TTC549 (cell line): ENCODE data around the gene OOSP3.
"Not testable (repeated sequence)": the region's sequence is repeated elsewhere in the genome, so short reads cannot be mapped to it uniquely, and the experiment has no call there.

ENCODE experiments used
- FAIRE-seq: peaks from 2 replicates; lab custom pipeline; 2012; peaks lifted over from hg19 to GRCh38; lab: Jason Lieb, UNC

Gene OOSP3, protein sequence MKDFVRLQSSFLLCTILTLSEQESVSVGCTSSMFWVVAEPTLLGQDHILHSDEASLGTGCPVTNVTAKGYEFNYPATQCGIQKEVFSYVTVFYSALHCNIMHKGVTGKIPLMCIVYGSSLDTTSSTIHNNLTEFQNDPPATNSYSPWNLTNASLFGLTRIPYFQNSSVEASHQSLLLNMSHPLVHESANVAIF

DNA sequence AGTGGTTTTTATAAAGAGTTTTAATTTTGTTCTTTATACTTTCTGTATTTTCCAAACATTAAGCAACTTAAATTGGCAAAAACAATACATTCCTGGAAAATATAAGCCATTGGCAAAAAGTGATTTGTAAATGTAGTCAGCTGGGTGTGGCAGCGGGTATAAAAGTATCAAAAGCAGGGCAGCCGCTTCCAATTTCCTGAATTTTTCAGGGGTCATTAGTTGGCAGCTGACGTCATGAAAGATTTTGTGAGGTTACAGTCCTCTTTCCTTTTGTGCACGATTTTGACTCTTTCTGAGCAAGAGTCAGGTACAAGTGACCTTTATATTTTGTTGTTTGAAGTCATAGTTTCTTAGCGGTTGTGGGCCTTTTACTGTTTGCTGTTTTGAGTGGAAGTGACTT lies at the start of gene OOSP3:
Gene OOSP3 (plus strand): TSS at position 208 of the 400 bp plus-strand sequence. CDS start 27 bp downstream, at position 235.
- FAIRE-seq = no peak

DNA sequence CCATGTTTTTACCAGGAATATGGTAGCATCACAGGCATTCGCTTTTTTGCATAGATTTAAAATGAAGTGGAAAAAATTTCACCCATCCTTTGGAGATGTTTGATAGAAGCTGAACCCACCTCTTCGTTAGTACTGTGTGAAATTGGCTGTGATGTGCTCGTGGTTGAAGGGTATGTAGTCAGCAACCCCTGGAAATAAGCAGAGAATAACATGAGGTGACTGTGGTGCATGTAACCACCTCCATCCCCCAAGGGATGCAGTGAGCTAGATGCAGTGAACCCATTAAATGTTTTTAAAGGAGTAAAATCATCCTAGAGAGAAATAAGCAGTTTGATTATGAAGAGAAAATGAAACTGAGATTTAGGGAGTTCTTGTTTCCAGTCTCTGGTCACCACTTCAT lies 49.2 kb upstream of the OOSP3 start:
- FAIRE-seq = no peak

DNA sequence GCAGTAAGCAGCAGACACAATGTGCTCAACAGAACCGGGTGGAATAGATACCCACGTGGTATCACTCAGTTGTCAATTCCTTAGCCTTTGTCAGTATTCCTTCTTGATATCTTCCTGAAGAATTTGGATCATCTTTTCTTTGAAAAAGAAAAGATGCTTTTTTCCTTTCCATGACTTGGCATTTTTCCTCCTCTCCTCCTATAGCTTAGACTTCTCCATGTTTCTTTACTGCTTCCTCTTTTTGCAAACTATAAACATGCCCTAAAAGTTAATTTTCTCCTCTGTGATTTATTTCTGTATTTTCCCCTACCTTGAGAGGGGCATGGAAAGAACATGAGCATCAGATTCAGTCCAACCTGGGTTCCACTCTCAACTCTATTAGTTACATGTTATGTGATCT lies 45.0 kb upstream of the OOSP3 start:
- FAIRE-seq = no peak

DNA sequence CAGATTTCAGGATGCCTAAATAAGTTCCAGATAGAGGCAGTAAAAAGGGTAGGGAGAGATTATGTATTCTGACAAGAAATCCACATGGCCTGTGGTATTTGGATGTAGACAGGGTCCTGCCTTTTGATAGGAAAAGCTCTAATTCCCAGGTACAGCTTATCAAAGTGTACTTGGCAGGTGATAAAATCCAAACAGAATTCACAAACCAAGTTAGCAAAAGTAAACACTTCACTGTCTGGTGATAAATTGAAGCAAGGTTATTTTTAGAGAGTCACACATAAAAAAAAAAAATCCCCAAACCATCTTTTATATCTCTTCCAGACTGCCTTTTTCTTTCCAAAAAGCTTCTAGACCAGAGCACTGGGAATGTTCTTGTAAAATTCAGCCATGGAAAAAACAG lies 39.0 kb upstream of the OOSP3 start:
- FAIRE-seq = no peak

DNA sequence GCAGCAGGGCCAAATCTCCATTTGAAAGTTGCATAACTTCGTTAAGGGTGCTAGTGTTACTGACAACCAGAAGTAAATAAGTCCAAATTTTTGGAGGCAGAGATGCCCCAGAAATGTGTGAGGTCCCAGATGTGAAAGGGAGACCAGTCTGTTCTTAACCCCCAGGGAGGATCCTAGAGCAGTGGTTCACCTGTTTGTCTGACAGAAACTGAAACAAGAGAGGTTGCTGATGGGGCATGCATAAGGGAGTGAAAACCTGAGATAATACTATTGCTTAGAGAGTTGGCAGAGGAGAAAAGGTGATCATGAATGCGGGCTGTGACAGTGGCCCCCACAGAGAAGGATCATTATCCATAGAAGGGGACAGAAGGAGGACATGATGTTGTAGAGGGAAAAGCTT lies 37.1 kb upstream of the OOSP3 start:
- FAIRE-seq = no peak

DNA sequence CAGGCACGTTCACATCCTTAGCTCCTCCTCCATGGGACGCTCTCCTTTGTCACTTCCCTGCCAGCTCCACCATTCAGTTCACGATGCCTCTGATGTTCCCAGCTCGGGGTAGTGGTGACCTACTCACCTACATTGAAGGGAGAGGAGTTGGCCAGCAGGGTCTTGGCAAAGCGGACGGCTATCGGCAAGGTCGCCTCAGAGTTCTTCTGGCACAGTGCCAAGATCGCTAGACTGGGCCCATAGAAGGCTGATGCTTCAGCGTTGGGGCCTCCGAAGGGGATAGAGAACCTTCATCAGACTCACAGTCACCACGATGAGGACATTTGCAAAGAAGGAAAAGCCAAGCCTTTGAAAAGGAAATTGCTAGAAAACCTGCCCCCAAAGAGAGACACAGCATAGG lies 36.3 kb upstream of the OOSP3 start:
- FAIRE-seq = no peak

DNA sequence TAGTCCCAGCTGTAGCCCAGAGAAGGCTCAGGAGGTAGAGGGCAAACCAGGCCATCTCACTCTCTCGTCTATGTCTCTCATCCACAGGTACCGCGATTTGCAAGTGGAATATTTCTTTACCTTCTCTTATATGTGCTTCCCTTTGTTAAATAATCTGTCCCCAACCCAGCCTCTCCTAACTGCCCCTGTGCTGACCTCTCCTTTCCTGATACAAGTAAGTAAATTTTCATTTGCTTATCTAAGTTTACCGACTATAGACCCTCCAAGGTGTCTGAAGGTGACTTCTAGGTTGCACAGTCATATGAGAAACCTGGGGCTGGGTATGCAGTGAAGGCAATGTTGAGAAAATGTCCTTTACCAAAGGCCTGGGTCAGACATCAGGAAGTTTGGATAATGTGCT lies 33.2 kb upstream of the OOSP3 start, which contains the start of gene CBLIF:
Gene CBLIF (minus strand): TSS at position 101 of the 400 bp plus-strand sequence. CDS start 46 bp downstream, at position 55.
- FAIRE-seq = no peak

DNA sequence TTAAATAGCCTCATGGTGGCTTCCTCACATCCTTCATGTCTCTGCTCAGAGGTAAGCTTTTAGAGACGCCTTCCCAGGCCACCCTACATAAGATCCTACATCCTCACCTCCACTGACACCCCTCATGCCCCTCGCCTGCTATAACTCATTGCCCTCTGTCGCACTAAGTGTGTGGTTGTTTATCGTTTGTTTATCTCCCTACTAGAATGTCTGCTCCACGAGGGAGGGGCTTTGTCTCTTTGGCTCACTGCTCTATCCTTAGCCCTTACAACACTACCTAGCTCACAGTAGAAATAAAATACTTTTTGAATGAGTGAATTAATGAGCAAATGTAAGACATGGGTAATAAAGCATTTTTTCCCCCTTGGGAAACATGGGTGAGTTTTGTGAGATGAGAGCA lies 32.0 kb upstream of the OOSP3 start:
- no peak for FAIRE-seq

DNA sequence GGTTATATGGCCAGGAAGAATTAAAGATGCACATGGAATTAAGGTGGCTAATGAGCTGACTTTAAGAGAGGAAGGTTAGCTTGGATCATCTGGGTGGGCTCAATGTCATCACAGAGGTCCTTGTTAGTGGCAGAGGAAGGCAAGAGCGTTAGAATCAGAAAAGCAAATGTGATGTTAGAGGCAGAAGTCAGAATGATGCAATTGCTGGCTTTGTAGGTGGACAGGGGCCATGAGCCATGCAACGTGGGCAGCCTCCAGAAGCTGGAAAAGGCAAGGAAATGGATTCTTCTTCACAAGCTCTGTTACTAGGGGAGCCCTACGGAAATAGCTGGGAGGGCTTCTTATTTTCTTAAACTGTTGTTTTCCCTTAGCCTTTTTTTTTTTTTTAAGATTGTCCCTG lies 31.0 kb upstream of the OOSP3 start:
- no peak for FAIRE-seq

DNA sequence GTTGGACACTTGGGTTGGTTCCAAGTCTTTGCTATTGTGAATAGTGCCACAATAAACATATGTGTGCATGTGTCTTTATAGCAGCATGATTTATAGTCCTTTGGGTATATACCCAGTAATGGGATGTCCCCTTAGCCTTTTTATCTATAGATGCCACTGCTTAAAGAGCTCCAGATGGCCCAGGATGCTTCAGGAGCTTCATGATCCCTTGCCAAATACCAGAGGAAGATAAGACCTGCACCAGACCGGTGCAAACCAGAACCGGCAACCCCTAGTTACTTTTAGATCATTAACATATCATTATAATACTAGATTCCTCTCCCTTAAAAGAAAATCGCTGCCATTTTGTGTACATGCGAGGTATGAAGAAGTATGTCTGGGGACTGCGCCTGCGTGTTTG lies 30.1 kb upstream of the OOSP3 start:
- FAIRE-seq = not testable (repeated sequence)

DNA sequence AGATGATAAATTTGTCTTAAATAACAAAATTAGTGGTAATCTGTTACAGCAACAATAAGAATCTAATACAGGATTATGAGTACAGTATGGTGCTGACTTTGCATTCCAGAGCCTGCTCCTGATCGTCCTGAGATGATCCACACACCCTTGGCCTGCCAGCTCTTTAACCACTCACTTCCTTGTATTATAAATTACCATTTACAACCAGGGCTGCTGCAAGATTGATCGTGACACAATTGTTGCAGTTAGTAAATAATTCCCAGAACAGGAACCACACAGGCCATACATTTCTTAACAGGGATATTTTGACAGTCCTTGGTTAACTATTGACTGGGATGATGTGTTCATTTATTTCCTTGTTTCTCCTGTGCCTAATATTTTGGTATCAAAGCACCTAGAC lies 29.5 kb upstream of the OOSP3 start:
- no peak for FAIRE-seq

DNA sequence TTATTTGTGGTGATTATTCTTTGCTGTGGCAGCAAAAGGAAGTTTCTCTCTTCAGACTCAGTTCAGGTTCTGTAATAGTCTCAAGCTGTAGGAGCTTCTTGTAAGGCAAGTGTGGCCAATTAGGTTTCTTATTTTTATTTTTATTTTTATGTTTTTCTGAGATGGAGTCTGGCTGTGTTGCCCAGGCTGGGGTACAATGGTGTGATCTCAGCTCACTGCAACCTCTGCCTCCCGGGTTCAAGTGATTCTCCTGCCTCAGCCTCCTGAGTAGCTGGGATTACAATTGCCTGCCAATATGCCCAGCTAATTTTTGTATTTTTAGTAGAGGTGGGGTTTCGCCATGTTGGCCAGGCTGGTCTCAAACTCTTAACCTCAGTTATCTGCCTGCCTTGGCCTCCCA lies 29.0 kb upstream of the OOSP3 start:
- not testable (repeated sequence) for FAIRE-seq

DNA sequence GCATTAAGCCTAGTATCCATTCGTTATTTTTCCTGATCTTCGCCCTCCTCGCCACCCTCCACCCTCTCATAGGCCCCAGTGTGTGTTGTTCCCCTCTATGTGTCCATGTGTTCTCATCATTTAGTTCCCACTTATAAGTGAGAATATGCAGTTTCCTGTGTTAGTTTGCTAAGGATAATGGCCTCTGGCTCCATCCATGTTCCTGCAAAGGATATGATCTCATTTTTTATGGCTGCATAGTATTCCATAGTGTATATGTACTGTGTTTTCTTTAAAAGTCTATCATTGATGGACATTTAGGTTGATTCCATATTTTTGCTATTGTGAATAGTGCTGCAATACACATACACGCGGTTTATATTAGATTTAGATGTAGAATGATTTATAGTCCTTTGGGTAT lies 27.2 kb upstream of the OOSP3 start:
- FAIRE-seq = not testable (repeated sequence)

DNA sequence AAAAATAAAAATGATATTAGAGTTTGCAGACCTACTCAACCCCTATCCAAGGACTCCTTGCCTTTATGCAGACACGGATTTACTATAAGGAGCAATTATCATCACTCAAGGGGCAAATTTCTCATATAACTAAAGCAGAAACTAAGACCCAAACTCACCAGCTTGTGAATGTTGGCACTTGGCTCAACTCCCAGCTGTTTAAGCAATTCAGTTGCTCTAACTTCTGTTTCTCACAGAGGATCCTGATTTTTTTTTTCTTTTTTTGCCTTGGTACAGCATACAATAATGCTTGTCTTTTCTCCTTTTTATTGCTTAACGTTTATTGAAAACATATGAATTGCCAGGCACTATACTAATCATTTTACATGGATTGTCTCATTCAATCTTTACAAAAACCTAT lies 23.7 kb upstream of the OOSP3 start:
- FAIRE-seq = no peak

DNA sequence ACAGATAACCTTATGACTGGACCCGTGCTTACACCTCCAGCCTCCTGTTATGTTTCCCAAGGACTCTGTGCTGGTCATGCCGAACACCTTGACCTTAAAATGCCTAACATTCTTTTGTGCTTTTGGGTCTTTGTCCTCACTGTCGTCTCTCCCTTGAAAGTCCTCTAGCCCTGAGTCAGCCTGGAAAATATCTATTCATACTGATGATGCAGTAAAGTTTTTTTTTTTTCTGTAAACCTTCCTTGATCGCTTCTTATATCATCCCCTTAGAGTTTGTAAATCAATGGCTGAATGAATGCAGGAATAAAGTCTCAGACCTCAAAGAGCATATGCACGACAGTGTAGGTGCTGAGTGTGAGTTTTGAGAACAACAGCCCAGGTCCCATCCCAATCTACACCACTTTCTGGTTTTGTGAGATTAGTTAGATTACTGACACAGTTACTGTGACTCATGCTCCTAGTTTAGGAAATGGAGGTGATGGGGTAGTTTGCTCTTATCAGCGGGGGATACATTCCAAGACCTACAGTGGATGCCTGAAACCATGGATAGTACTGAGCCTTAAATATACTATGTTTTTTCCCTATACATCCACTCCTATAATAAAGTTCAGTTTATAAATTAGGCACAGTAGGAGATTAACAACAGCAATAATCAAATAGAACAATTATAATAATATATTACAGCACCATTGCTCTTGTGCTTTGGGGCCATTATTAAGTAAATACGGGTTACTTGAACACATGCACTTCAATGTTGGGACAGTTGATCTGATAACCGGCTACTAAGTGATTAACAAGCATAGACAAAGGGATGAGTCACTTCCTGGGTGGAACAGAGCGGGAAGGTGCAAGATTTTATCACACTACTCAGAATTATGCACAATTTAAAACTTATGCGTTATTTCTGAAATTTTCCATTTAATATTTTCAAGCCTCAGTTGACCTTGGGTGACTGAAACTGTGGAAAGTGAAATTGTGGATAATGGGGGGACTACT lies 20.8 kb upstream of the OOSP3 start:
- FAIRE-seq = no peak

DNA sequence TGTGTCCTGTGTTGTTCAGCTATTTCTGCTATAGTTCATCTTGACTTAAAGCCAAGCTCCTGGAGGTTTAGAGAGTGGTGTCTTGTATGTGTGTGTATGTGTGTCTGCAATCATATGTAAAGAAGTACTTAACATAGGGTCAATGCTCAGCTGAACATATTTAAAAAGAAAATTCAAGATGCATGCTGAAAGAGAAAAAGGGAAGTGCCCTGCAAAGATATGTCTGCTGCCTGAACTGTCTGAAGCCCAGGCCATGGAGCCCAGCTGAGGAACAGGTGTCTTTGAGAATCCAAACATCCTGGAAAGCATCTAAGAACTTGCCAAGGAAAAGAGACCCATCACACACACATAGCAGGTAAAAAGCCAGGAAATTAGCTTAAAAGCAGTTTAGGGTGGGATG lies 18.9 kb upstream of the OOSP3 start:
- no peak for FAIRE-seq

DNA sequence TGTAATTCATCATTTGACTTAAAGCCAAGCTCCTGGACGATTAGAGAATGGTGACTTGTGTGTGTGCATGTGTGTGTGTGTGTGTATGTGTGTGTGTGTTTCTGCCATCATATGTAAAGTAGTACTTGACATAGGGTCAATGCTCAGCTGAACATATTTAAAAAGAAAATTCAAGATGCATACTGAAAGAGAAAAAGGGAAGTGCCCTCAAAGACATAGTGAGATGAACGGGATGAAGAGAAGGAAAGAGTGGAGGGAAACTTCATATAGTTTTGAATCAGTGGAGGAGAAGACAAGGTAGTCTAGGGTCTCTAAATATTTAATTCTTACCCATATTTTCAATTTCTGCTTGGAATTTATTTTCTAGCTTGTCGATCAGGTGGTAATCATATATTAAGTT lies 16.3 kb upstream of the OOSP3 start:
- no peak for FAIRE-seq

DNA sequence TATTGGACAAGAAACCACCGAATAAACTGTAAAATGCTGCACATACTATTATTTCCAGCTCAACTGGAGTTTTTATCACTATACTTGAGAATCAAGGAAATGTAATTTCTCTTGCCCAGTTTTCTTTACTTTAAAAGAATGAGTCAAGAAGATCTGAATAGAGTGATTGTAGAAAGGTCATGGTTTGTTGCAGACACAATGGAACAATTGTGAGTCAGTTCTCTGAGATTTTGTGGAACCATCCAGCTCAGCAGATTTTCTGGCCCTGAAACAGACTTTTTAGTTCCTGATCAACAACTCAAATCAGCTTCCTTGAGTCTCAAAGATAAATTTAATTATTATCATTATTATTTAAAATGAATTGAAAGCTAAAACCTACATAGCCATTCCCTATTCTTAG lies 13.6 kb upstream of the OOSP3 start:
- FAIRE-seq = no peak

DNA sequence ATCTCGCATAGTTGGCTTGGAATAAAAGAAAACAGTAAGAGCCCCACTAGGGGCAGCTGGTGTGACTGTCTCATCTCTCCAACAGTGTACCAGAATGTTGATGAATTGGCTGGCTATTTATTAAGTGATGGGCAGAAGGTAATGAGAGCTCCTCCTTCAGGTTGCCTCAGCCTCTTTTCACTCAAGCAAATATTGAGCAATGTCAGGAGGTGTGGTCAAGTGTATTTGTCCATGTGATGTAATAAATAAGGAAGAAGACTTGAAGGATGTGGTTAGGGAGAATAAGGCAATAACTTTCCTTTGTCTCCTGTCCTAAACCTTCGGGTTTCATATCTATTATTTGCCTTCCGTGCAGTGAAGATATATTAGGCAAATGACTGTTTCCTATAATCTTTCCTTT lies 12.2 kb upstream of the OOSP3 start, which contains the start of gene TCN1:
Gene TCN1 (minus strand): TSS at position 91 of the 400 bp plus-strand sequence. CDS start 17 bp downstream, at position 74.
- FAIRE-seq = no peak

DNA sequence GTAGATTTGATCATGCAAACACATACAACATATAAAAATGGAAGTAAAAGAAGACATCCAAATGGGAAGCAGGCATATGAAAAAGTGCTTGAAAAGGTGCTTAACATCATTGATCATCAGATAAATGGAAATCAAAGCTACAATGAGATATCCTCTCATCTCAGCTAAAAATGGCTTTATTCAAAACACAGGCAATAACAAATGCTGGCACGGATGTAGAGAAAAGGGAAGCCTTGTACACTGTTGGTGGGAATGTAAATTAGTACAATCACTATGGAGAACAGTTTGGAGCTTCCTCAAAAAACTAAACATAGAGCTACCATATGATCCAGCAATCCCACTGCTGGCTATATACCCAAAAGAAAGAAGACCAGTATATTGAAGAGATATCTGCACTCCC lies 11.7 kb upstream of the OOSP3 start:
- no peak for FAIRE-seq

DNA sequence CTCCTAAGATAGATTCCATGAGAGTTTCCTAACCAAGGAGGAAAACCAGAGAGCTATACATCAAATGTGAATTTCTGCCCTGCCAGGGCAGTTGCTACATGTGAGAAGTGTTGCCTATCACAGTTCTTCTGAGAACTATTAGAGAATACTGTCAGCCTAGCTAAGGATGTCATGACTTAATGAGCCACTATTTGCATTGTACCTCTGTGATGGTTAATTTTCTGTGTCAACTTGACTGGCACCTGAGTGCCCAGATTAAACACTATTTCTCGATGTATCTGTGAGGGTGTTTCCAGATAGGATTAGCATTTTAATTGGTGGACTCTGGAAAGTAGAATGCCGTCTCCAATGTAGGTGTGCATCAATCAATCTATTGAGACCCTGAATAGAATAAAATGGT lies 10.6 kb upstream of the OOSP3 start:
- no peak for FAIRE-seq

DNA sequence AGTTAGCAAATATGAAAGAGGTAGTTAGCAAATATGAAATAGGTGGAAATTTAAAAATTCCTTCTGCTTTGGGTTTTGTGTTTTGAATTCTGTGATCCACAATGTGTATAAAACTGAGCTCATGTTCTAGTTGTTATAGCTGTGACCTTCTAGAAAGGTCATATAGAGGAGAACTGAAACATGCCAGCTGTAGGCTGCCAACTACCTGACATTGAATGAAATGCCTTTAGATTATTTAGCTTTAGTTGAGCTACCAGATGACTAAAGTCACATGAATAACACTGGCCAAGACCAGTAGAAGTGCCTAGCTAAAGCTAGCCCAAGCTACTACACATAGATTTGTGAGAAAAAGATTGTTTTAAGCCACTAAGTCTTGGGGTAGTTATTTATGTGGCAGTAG lies 6.5 kb upstream of the OOSP3 start:
- no peak for FAIRE-seq

DNA sequence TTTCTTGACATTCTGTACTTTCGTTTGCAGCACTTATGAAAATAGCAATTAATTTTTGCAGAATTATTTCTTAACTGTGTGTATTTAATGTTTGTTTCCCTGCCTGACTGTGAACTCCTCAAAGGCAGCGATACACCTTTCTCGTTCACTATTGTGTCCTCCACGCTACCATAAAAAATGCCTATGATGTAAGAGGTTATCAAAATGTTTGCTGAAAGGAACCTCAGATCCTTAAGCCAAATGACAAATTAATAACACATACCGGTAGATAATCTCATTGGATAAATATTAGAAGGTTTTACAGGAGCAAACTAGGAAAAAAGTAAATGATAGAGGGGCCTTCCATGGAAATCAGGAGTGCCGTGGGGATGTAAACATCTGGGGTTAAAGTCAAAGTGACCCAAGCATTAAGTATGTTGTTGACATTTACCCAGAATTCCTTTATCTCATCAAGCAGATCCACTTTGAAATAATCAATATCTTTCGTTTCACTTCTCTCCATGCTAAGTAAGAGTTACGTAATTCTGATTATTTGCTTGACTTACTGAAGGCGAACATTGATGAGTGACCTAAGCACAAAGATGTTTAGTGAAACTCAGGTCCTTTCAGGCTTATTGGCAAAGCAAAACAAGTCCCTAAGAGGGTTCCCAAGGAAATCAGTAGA lies 2.6 kb upstream of the OOSP3 start:
- no peak for FAIRE-seq
